Prostate gland (tissue), 2 donors: ENCODE measurements around the gene IMMP2L.

Experiments
- POLR2A ChIP-seq: fragments of 450-650 bp; IDR thresholded peaks from one replicate; pipeline ENCODE4 v1.6.1; 2016; ENCODE audit warnings: antibody characterized with exemption, mild to moderate bottlenecking
- TF ChIP-seq, protein P1 (sequence below), 4 experiments: fragments of 200-600 bp in 2 of 4; fragments of 450-650 bp in 2 of 4; sonication (generic) in 2 of 4; IDR thresholded peaks; 1 replicate in 3 of 4; 2 replicates in 1 of 4; pipeline ENCODE4 v1.5.1; 2016 to 2019; ENCODE audit warnings: antibody characterized with exemption in 4 of 4, mild to moderate bottlenecking in 2 of 4, moderate library complexity in 2 of 4

DNA sequence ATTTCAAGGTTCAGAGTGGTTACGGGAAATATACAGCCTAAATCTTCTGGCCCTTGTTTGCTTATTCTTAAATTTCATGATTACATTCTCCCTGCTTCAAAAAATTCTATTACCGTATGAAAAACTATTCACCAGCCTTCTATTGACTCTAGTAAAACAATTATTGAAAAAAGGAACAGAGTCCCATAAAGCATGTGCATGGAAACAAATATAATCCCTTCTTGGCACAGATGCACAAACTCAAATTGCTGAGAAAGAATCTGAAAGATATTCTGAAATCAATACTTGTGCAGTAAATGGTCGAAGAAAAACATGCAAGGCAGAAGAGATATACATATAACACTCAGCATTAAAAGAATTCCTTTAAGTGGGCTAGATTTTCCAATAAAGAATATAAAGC is 387.8 kb downstream of the IMMP2L start:
- TF ChIP-seq, protein P1, sequence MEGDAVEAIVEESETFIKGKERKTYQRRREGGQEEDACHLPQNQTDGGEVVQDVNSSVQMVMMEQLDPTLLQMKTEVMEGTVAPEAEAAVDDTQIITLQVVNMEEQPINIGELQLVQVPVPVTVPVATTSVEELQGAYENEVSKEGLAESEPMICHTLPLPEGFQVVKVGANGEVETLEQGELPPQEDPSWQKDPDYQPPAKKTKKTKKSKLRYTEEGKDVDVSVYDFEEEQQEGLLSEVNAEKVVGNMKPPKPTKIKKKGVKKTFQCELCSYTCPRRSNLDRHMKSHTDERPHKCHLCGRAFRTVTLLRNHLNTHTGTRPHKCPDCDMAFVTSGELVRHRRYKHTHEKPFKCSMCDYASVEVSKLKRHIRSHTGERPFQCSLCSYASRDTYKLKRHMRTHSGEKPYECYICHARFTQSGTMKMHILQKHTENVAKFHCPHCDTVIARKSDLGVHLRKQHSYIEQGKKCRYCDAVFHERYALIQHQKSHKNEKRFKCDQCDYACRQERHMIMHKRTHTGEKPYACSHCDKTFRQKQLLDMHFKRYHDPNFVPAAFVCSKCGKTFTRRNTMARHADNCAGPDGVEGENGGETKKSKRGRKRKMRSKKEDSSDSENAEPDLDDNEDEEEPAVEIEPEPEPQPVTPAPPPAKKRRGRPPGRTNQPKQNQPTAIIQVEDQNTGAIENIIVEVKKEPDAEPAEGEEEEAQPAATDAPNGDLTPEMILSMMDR (IDR thresholded peaks at IDR 0.05), result no peak
- no peak for TF ChIP-seq POLR2A
